IMR-90 (cell line): ENCODE measurements around the gene KRT37. TPM values are rescaled to one million over a fixed set of nuclear protein-coding genes. Genes with fewer than 3 reads are reported as not detected.

Experiments
- ATAC-seq: fragments of 200-7000 bp; cut with Tn5 transposase; 2 replicates; pipeline ENCODE4 v1.9.1; 2020; ENCODE audit warnings: low read depth, mild to moderate bottlenecking, moderate library complexity
- BruUV-seq: library from RNA; stranded (reverse); fragments of 400-500 nt; replicated peaks from 2 replicates; lab custom pipeline; 2021; lab: Mats Ljungman, UMichigan
- CTCF ChIA-PET: fragments of 300-600 bp; formaldehyde crosslinking; extraction: SDS; loops from one replicate; lab custom pipeline; 2021; ENCODE audit warnings: antibody characterized with exemption; lab: Yijun Ruan, JAX
- POLR2A ChIA-PET: fragments of 300-600 bp; sonication (Branson Sonifier 250); formaldehyde crosslinking; loops from one replicate; lab custom pipeline; 2022; ENCODE audit warnings: antibody characterized with exemption; ENCODE audit not compliant: unreplicated experiment; lab: Charles Lee
- DNase-seq: peaks from one replicate; pipeline ENCODE4 v3.0.0; 2013
- H2AFZ ChIP-seq: replicated peaks from 2 replicates; pipeline ENCODE3; 2013; ENCODE audit warnings: low read length, mild to moderate bottlenecking; ENCODE audit not compliant: poor library complexity
- H2AK5ac ChIP-seq: 2 replicates; pipeline ENCODE4 v1.6.1; 2013; ENCODE audit warnings: low read depth, low read length, inconsistent platforms
- H2AK9ac ChIP-seq: replicated peaks from 2 replicates; pipeline ENCODE3; 2013; ENCODE audit warnings: mild to moderate bottlenecking, low read depth, low read length, moderate library complexity; ENCODE audit not compliant: poor library complexity
- H2BK120ac ChIP-seq: 2 replicates; pipeline ENCODE4 v1.6.1; 2013; ENCODE audit warnings: low read depth, low read length, inconsistent platforms
- H2BK15ac ChIP-seq: 3 replicates; pipeline ENCODE4 v1.6.1; 2013; ENCODE audit warnings: low read depth, low read length, inconsistent platforms
- H2BK20ac ChIP-seq: 2 replicates; pipeline ENCODE4 v1.6.1; 2013; ENCODE audit warnings: low read depth, mild to moderate bottlenecking, inconsistent platforms, low read length, moderate library complexity
- H2BK5ac ChIP-seq: 2 replicates; pipeline ENCODE4 v1.6.1; 2013; ENCODE audit warnings: mild to moderate bottlenecking, low read depth, low read length, inconsistent platforms; ENCODE audit not compliant: poor library complexity, severe bottlenecking
- H3K14ac ChIP-seq: replicated peaks from 2 replicates; pipeline ENCODE4 v1.6.1; 2013; ENCODE audit warnings: low read depth, low read length, inconsistent platforms
- H3K18ac ChIP-seq: 2 replicates; pipeline ENCODE4 v1.6.1; 2013; ENCODE audit warnings: low read depth, low read length, control low read depth
- H3K23ac ChIP-seq: 2 replicates; pipeline ENCODE4 v1.6.1; 2013; ENCODE audit warnings: low read depth, low read length, inconsistent platforms
- H3K27ac ChIP-seq: 2 replicates; pipeline ENCODE4 v1.5.1; 2013; ENCODE audit warnings: mild to moderate bottlenecking, control low read depth, low read length; ENCODE audit not compliant: insufficient read depth
- H3K27me3 ChIP-seq: 2 replicates; pipeline ENCODE4 v1.6.1; 2013; ENCODE audit warnings: low read length; ENCODE audit not compliant: control insufficient read depth, insufficient read depth
- H3K36me3 ChIP-seq: 2 replicates; pipeline ENCODE4 v1.6.1; 2013; ENCODE audit warnings: low read length, mixed read lengths; ENCODE audit not compliant: control insufficient read depth, insufficient read depth
- H3K4ac ChIP-seq: 2 replicates; pipeline ENCODE4 v1.6.1; 2013; ENCODE audit warnings: low read depth, low read length, inconsistent platforms
- H3K4me1 ChIP-seq: 2 replicates; pipeline ENCODE4 v1.6.1; 2013; ENCODE audit warnings: low read length, mixed read lengths; ENCODE audit not compliant: control insufficient read depth, insufficient read depth
- H3K4me2 ChIP-seq: 2 replicates; pipeline ENCODE4 v1.6.1; 2013; ENCODE audit warnings: low read depth, mild to moderate bottlenecking, control low read depth, low read length, moderate library complexity
- H3K4me3 ChIP-seq: 2 replicates; pipeline ENCODE4 v1.5.1; 2013; ENCODE audit warnings: low read depth, mild to moderate bottlenecking, control low read depth, low read length, moderate library complexity; ENCODE audit not compliant: insufficient read depth
- H3K56ac ChIP-seq: 2 replicates; pipeline ENCODE4 v1.6.1; 2013; ENCODE audit warnings: low read length, inconsistent platforms; ENCODE audit not compliant: insufficient read depth; ENCODE audit errors: extremely low read depth
- H3K79me1 ChIP-seq, 2 experiments: 2 replicates each; pipeline ENCODE4 v1.6.1; 2013; ENCODE audit warnings: low read length in 2 of 2, inconsistent platforms in 1 of 2, low read depth in 1 of 2
- H3K9ac ChIP-seq: 2 replicates; pipeline ENCODE4 v1.6.1; 2013; ENCODE audit warnings: low read depth, low read length, control low read depth
- H3K9me1 ChIP-seq: 2 replicates; pipeline ENCODE4 v1.6.1; 2013; ENCODE audit warnings: low read length, inconsistent platforms; ENCODE audit not compliant: insufficient read depth
- H3K9me3 ChIP-seq: 2 replicates; pipeline ENCODE4 v1.6.1; 2013; ENCODE audit warnings: low read length; ENCODE audit not compliant: control insufficient read depth, insufficient read depth
- H4K20me1 ChIP-seq: 2 replicates; pipeline ENCODE4 v1.6.1; 2013; ENCODE audit warnings: low read length, inconsistent platforms; ENCODE audit not compliant: insufficient read depth
- H4K5ac ChIP-seq: 2 replicates; pipeline ENCODE4 v1.6.1; 2013; ENCODE audit warnings: mild to moderate bottlenecking, low read depth, low read length, control low read depth
- H4K8ac ChIP-seq, 2 experiments: 2 replicates each; pipeline ENCODE4 v1.6.1; 2013; ENCODE audit warnings: low read depth in 2 of 2, low read length in 2 of 2, control low read depth in 1 of 2, inconsistent platforms in 1 of 2
- H4K91ac ChIP-seq: 2 replicates; pipeline ENCODE4 v1.6.1; 2013; ENCODE audit warnings: low read depth, low read length, inconsistent platforms; ENCODE audit not compliant: insufficient read depth
- CHD1 ChIP-seq: IDR thresholded peaks from 2 replicates; pipeline ENCODE4 v1.6.1; 2012; ENCODE audit warnings: low read depth, low read length, improper control_type of control experiment
- MAZ ChIP-seq: IDR thresholded peaks from 2 replicates; pipeline ENCODE4 v1.6.1; 2012; ENCODE audit warnings: low read depth, mild to moderate bottlenecking, low read length, improper control_type of control experiment, moderate library complexity, borderline replicate concordance
- MXI1 ChIP-seq: IDR thresholded peaks from 2 replicates; pipeline ENCODE4 v1.6.1; 2012; ENCODE audit warnings: low read depth, mild to moderate bottlenecking, low read length, moderate library complexity, borderline replicate concordance
- USF2 ChIP-seq: fragments of 150-350 bp; IDR thresholded peaks from 2 replicates; pipeline ENCODE4 v1.6.1; 2017; ENCODE audit warnings: mild to moderate bottlenecking, antibody characterized with exemption, low read length, low read depth
- WGBS, 2 experiments: methylation state at CpG; one replicate each; pipeline versions ENCODE4 v1.1.5 to v1.1.7; 2013; ENCODE audit warnings: missing lambda C conversion rate in 2 of 2; ENCODE audit not compliant: insufficient read length in 1 of 2; ENCODE audit errors: extremely low coverage in 2 of 2; 5-methylcytosine and 5-hydroxymethylcytosine counted together
- dilution Hi-C: fragments of 300-500 bp; cut with HindIII; formaldehyde crosslinking; loops from one replicate; pipeline ENCODE4 v1.14.3; 2018; ENCODE audit warnings: low sequenced_read_pairs; ENCODE audit not compliant: unreplicated experiment
- in situ Hi-C: fragments of 300-500 bp; cut with MboI; formaldehyde crosslinking; loops from 3 replicates; pipeline ENCODE4 v1.14.3; 2019; ENCODE audit warnings: low sequenced_read_pairs, inconsistent platforms, mixed read lengths
- intact Hi-C: fragments of 100-400 bp; cut with micrococcal nuclease; formaldehyde crosslinking; loops from 2 replicates; pipeline ENCODE4 v1.10.0; 2022
- polyA plus RNA-seq, 3 experiments: library from polyadenylated mRNA; depleted of rRNA; stranded (reverse); fragments of >200 nt; gene quantifications; 2 replicates each; pipeline ENCODE4 v1.2.3, GENCODE V29; 2012; ENCODE audit warnings: low replicate concordance in 1 of 3
- total RNA-seq: library from RNA; depleted of rRNA; stranded (reverse); fragments of >200 nt; gene quantifications from 2 replicates; pipeline ENCODE4 v1.2.3, GENCODE V29; 2012

The KRT37 gene
- total and polyA plus RNA-seq, 2 of the 4 experiments (the other 2 are of a cell fraction), result not detected

- Histone ChIP-seq H3K9me1 (peaks cover 5% of the 10 kb centered on the region), H3K4me1 (peaks cover 4% of the 10 kb centered on the region), H3K18ac (no peak overlapping the region), H3K27ac (no peak overlapping the region), H2AK5ac (no peak overlapping the region), H3K14ac (no peak overlapping the region), H3K4me2 (no peak overlapping the region), H4K91ac (no peak overlapping the region), H3K4ac (no peak overlapping the region), H3K9ac (no peak overlapping the region), H2AFZ (no peak overlapping the region), H3K4me3 (no peak overlapping the region), H2BK5ac (no peak overlapping the region), H4K20me1 (no peaks in the 10 kb centered on the region), H2AK9ac (no peak overlapping the region), H2BK15ac (no peak overlapping the region), H4K5ac (no peak overlapping the region), H4K8ac (no peak overlapping the region), H2BK120ac (no peak overlapping the region), H3K79me1 (no peaks in the 10 kb centered on the region), H3K9me3 (peaks cover 14% of the 10 kb centered on the region), H2BK20ac (no peak overlapping the region), H3K23ac (no peak overlapping the region), H3K27me3 (peaks cover 7% of the 10 kb centered on the region), H3K56ac (no peak overlapping the region), H3K36me3 (no peaks in the 10 kb centered on the region)
- DNase-seq (no peak), ATAC-seq (no peak)
- WGBS, 2 experiments, result no CpG with 5 or more reads among the region's 3 CpGs
- BruUV-seq, result no TSS peak
- ChIA-PET POLR2A (no interaction called here), CTCF (no interaction called here)
- in situ Hi-C loops, result no loop called here
- TF ChIP-seq CHD1 (no peak), MAZ (no peak), MXI1 (no peak), USF2 (no peak)
- dilution Hi-C loops, result no loop called here
- intact Hi-C loops, result no loop called here
Observed at GRCh38 chr17:41453066-41453465, 28.7 kb upstream of the KRT37 start.
